Astrocyte (in vitro differentiated cells and primary cell): Measurements from ENCODE around the gene NUCKS1. TPM values are rescaled to one million over a fixed set of nuclear protein-coding genes. Genes with fewer than 3 reads are reported as not detected.
A peak's percentile ranks its signal among the peaks of the same experiment; 100 is the strongest.

Experiments used
- DNase-seq: peaks from one replicate; pipeline ENCODE4 v3.0.0-alpha.2; 2010; ENCODE audit warnings: low read depth
- FAIRE-seq: peaks from 2 replicates; lab custom pipeline; 2011; peaks lifted over from hg19 to GRCh38; lab: Jason Lieb, UNC
- H2AFZ ChIP-seq: 2 replicates; pipeline ENCODE4 v1.6.0; 2012; ENCODE audit warnings: low read depth, low read length, inconsistent platforms
- H3K27ac ChIP-seq: 2 replicates; pipeline ENCODE4 v1.5.1; 2011; ENCODE audit warnings: low read depth, low read length, inconsistent platforms
- H3K27me3 ChIP-seq: 2 replicates; pipeline ENCODE4 v1.6.0; 2011; ENCODE audit warnings: low read length, inconsistent platforms; ENCODE audit not compliant: insufficient read depth
- H3K36me3 ChIP-seq: 2 replicates; pipeline ENCODE4 v1.5.1; 2011; ENCODE audit warnings: low read length, inconsistent platforms; ENCODE audit not compliant: insufficient read depth
- H3K4me1 ChIP-seq: 2 replicates; pipeline ENCODE4 v1.5.1; 2011; ENCODE audit warnings: low read length, inconsistent platforms; ENCODE audit not compliant: insufficient read depth
- H3K4me2 ChIP-seq: 2 replicates; pipeline ENCODE4 v1.6.0; 2012; ENCODE audit warnings: low read length, inconsistent platforms
- H3K4me3 ChIP-seq: 2 replicates; pipeline ENCODE4 v1.5.1; 2011; ENCODE audit warnings: low read depth, mild to moderate bottlenecking, low read length, inconsistent platforms; ENCODE audit not compliant: insufficient read depth
- H3K79me2 ChIP-seq: 2 replicates; pipeline ENCODE4 v1.6.0; 2012; ENCODE audit warnings: mild to moderate bottlenecking, low read length, inconsistent platforms; ENCODE audit not compliant: insufficient read depth
- H3K9ac ChIP-seq: 2 replicates; pipeline ENCODE4 v1.6.0; 2012; ENCODE audit warnings: mild to moderate bottlenecking, low read length, inconsistent platforms
- H3K9me3 ChIP-seq: 2 replicates; pipeline ENCODE4 v1.5.1; 2012; ENCODE audit warnings: low read depth, mild to moderate bottlenecking, low read length, inconsistent platforms; ENCODE audit not compliant: insufficient read depth
- H4K20me1 ChIP-seq: 2 replicates; pipeline ENCODE4 v1.6.0; 2012; ENCODE audit warnings: low read length, inconsistent platforms; ENCODE audit not compliant: insufficient read depth
- H3K27ac Mint-ChIP-seq: one replicate; pipeline ENCODE4 v1.8.0; 2021; ENCODE audit warnings: mild to moderate bottlenecking, mixed read lengths; ENCODE audit not compliant: unreplicated experiment
- H3K27me3 Mint-ChIP-seq: one replicate; pipeline ENCODE4 v1.8.0; 2021; ENCODE audit warnings: low read depth, mixed read lengths; ENCODE audit not compliant: unreplicated experiment
- H3K36me3 Mint-ChIP-seq: one replicate; pipeline ENCODE4 v1.8.0; 2021; ENCODE audit warnings: low read depth, mixed read lengths; ENCODE audit not compliant: unreplicated experiment
- H3K4me1 Mint-ChIP-seq: one replicate; pipeline ENCODE4 v1.8.0; 2021; ENCODE audit warnings: low read depth, mixed read lengths; ENCODE audit not compliant: unreplicated experiment
- H3K4me3 Mint-ChIP-seq: one replicate; pipeline ENCODE4 v1.8.0; 2021; ENCODE audit warnings: mild to moderate bottlenecking, moderate library complexity, mixed read lengths; ENCODE audit not compliant: unreplicated experiment
- H3K9me3 Mint-ChIP-seq: one replicate; pipeline ENCODE4 v1.8.0; 2021; ENCODE audit warnings: mild to moderate bottlenecking, mixed read lengths; ENCODE audit not compliant: unreplicated experiment
- CTCF ChIP-seq: IDR thresholded peaks from 2 replicates; pipeline ENCODE4 v1.5.1; 2011; ENCODE audit warnings: low read depth, mild to moderate bottlenecking, inconsistent platforms, low read length, moderate library complexity; ENCODE audit not compliant: insufficient read depth
- EZH2 ChIP-seq: IDR thresholded peaks from 2 replicates; pipeline ENCODE4 v1.6.1; 2012; ENCODE audit warnings: mild to moderate bottlenecking, low read length, inconsistent platforms; ENCODE audit not compliant: insufficient read depth
- total RNA-seq: library from RNA; stranded (reverse); gene quantifications from 2 replicates; pipeline ENCODE4 v1.2.1, GENCODE V29; 2021

The NUCKS1 gene
- total RNA-seq, 1 donor from 2014 or later, result 169 TPM

- Histone ChIP-seq H3K4me3 (peak within 1 kb of the TSS; percentile 69), H3K9me3 (no peaks in the 10 kb centered on the region), H3K27ac (peak within 1 kb of the TSS; percentile 63), H3K27me3 (no peaks in the 10 kb centered on the region), H2AFZ (peak within 1 kb of the TSS; percentile 83), H4K20me1 (peaks cover 13% of the 10 kb centered on the region), H3K36me3 (no peaks in the 10 kb centered on the region), H3K4me2 (peak within 1 kb of the TSS; percentile 92), H3K9ac (peak within 1 kb of the TSS; percentile 82), H3K4me1 (peaks cover 13% of the 10 kb centered on the region), H3K79me2 (peaks cover 25% of the 10 kb centered on the region)
- Mint-ChIP-seq H3K27me3 (peaks cover 2% of the 10 kb centered on the region), H3K36me3 (peaks cover 2% of the 10 kb centered on the region), H3K9me3 (no peaks in the 10 kb centered on the region), H3K4me1 (peaks cover 13% of the 10 kb centered on the region), H3K4me3 (peak within 1 kb of the TSS; percentile 87), H3K27ac (peak within 1 kb of the TSS; percentile 18)
- no peak for FAIRE-seq
- DNase-seq, result no peak
- TF ChIP-seq CTCF (no peak), EZH2 (no peak)
These were observed 69.7 kb downstream of the NUCKS1 start, which contains the start of gene SLC45A3 for GRCh38 chr1:205680073-205680851. Gene SLC45A3 (minus strand): TSS chr1:205680509. CDS start chr1:205664656, 15,853 bp downstream.

- peak overlapping the region; percentile 83 for H2AFZ ChIP-seq
- H3K27ac ChIP-seq, result peak overlapping the region; percentile 63
- peak overlapping the region; percentile 92 for H3K4me2 ChIP-seq
- DNase-seq, result peak; percentile 58
- peaks cover 13% of the 10 kb centered on the region for H3K4me1 Mint-ChIP-seq
- peaks cover 2% of the 10 kb centered on the region for H3K36me3 ChIP-seq
- no peak for FAIRE-seq
- peak overlapping the region; percentile 82 for H3K9ac ChIP-seq
- peaks cover 2% of the 10 kb centered on the region for H3K36me3 Mint-ChIP-seq
- H3K27me3 Mint-ChIP-seq, result peaks cover 2% of the 10 kb centered on the region
- peaks cover 28% of the 10 kb centered on the region for H3K79me2 ChIP-seq
- H3K27me3 ChIP-seq, result no peaks in the 10 kb centered on the region
- H3K4me1 ChIP-seq, result peaks cover 13% of the 10 kb centered on the region
- TF ChIP-seq CTCF (no peak), EZH2 (no peak)
- no peaks in the 10 kb centered on the region for H3K9me3 Mint-ChIP-seq
- peaks cover 17% of the 10 kb centered on the region for H4K20me1 ChIP-seq
- peak overlapping the region; percentile 87 for H3K4me3 Mint-ChIP-seq
- H3K4me3 ChIP-seq, result peak overlapping the region; percentile 69
- peak overlapping the region; percentile 72 for H3K27ac Mint-ChIP-seq
- no peaks in the 10 kb centered on the region for H3K9me3 ChIP-seq
These were observed 71.5 kb downstream of the NUCKS1 start for GRCh38 chr1:205678286-205679111.
